22Rv1 (cell line): ENCODE data around the gene CST7.
"Not testable (repeated sequence)": the region's sequence is repeated elsewhere in the genome, so short reads cannot be mapped to it uniquely, and the experiment has no call there.

ENCODE experiments used
- H3K27ac ChIP-seq: fragments of 450-650 bp; 2 replicates; pipeline ENCODE4 v1.5.1; 2017
- ZFX ChIP-seq: fragments of 450-650 bp; IDR thresholded peaks from 2 replicates; pipeline ENCODE4 v1.6.1; 2017; ENCODE audit warnings: antibody characterized with exemption, borderline replicate concordance
- TF ChIP-seq, protein P1 (sequence below): fragments of 450-650 bp; IDR thresholded peaks from 2 replicates; pipeline ENCODE4 v1.5.1; 2017; ENCODE audit warnings: mild to moderate bottlenecking

The CST7 gene

DNA sequence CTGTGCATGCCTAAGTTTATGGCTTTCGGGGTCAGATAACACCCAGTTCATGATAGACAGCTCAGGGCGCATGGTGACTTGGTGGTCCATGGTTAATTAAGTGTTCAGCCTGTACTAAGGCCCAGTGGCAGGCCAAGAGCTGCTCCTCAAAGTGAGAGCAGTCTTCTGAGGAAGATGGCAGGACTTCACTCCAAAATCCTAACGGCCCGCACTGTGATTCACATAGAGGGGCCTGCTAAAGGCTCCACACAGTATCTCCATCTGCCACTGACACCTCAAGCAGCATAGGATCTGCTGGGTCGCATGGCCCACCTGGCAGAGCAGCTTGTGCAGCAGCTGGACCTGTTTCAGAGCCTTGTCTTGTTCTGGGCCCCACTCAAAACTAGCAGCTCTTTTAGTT lies 10.6 kb upstream of the CST7 start:
- TF ChIP-seq, protein P1, sequence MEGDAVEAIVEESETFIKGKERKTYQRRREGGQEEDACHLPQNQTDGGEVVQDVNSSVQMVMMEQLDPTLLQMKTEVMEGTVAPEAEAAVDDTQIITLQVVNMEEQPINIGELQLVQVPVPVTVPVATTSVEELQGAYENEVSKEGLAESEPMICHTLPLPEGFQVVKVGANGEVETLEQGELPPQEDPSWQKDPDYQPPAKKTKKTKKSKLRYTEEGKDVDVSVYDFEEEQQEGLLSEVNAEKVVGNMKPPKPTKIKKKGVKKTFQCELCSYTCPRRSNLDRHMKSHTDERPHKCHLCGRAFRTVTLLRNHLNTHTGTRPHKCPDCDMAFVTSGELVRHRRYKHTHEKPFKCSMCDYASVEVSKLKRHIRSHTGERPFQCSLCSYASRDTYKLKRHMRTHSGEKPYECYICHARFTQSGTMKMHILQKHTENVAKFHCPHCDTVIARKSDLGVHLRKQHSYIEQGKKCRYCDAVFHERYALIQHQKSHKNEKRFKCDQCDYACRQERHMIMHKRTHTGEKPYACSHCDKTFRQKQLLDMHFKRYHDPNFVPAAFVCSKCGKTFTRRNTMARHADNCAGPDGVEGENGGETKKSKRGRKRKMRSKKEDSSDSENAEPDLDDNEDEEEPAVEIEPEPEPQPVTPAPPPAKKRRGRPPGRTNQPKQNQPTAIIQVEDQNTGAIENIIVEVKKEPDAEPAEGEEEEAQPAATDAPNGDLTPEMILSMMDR, result no peak
- no peak for TF ChIP-seq ZFX
- no peak overlapping the region for H3K27ac ChIP-seq

DNA sequence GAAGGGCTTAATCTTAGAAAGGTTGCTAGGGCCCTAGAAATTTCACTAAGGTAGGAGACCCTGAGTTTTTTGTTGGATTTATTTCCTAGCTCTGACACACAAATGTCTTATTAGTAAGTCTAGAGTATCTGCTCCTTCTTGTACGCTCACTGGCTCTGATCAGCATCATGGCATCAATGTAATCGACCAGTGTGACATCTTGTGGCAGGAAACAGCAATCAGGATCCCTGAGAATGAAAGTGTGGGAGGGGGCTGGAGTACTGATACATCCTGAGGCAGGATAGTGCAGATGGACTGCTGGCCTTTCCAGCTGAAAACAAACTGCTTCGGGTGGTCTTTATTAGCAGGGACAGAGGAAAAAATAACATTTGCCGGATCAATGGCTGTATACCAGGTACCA lies 10.0 kb upstream of the CST7 start:
- TF ChIP-seq, protein P1, result no peak
- no peak for TF ChIP-seq ZFX
- no peak overlapping the region for H3K27ac ChIP-seq

DNA sequence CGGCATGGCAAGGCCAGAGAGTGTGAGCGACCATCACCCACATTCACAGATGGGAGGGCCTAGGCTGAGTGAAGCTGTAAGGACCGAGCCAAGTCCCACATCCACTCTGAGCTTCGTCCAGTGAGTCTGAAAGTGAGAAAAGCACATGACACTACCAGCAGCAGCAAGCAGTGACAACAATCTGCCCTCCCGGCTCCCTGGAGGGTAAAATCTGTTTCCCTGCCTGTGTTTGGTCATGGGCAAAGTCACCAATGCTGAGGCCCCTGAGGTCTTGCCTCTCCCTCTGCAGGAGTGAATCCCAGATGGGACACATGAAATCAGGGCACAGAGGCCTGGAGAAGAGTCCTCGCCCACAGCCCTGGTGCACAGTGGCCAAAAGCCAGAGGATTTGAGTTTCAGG lies 6.4 kb upstream of the CST7 start:
- TF ChIP-seq ZFX, result no peak
- TF ChIP-seq, protein P1, result no peak

GRCh38 chr20:24943196-24943595 lies 5.9 kb upstream of the CST7 start:
- TF ChIP-seq, protein P1, result no peak
- no peak for TF ChIP-seq ZFX

More for the DNA sequence above, 6.4 kb upstream of the CST7 start:
- H3K27ac ChIP-seq, result no peak overlapping the region

DNA sequence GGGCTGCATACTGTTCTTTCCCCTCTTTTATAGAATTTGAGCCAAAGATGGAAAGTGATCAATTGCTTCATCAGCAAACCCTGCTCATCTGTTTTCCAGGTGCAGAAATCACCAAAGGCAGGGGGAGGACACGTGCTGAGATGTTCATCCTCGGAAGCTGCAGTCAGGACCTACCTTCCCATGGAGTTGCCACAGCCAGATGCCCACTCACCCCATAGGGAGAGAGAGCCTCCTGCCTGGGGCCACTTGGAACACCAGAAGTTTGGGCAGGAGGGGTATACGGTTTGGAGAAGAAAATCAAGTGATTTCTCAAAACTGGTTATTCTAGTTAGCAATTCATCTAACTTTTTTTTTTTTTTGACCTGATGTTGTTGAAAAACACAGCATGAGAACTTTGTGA lies 5.3 kb upstream of the CST7 start:
- H3K27ac ChIP-seq, result no peak overlapping the region
- no peak for TF ChIP-seq ZFX
- TF ChIP-seq, protein P1, result no peak

More at GRCh38 chr20:24943196-24943595, 5.9 kb upstream of the CST7 start:
- H3K27ac ChIP-seq, result no peak overlapping the region

DNA sequence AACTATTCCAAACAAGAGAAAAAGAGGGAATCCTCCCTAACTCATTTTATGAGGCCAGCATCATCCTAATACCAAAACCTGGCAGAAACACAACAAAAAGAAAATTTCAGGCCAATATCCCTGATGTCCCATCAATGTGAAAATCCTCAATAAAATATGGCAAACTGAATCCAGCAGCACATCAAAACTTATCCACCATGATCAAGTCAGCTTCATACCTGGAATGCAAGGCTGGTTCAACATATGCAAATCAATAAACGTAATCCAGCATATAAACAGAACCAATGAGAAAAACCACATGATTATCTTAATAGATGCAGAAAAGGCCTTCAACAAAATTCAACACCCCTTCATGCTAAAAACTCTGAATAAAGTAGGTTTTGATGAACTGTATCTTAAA lies 2.7 kb upstream of the CST7 start:
- H3K27ac ChIP-seq, result not testable (repeated sequence)

- H3K27ac ChIP-seq, result not testable (repeated sequence)
These were observed 602 bp upstream of the CST7 start for GRCh38 chr20:24948396-24948938.

DNA sequence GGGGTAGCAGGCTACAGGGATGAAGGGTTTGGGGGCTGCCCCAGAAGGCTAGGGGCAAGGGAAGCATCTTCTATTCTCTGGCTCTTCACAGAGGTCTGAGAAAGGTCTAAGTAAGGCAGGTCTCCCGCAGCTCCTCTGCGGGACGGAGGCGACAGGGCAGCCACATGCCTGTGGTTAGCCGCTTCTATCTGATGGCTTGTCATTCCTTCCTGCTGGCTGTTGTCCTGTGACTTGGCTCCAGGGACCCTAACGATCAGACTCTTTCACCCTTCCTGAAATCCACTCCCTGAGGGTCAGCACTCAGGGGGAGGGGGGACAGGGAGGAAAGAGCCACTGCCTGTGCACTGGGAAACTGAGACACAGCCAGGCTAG lies 673 bp downstream of the CST7 start:
- TF ChIP-seq, protein P1, result no peak
- no peak for TF ChIP-seq ZFX
- no peak overlapping the region for H3K27ac ChIP-seq
